K562 (cell line): Measurements from ENCODE around the gene NOCT. TPM values are rescaled to one million over a fixed set of nuclear protein-coding genes. Genes with fewer than 3 reads are reported as not detected.

Experiments used
- ARHGAP35 ChIP-seq: fragments of 450-650 bp; IDR thresholded peaks from 2 replicates; pipeline ENCODE4 v1.6.1; 2018; ENCODE audit not compliant: partially characterized antibody
- CBFA2T2 ChIP-seq: fragments of 450-650 bp; conservative IDR thresholded peaks from 2 replicates; pipeline ENCODE4 v1.6.1; 2017; ENCODE audit warnings: mild to moderate bottlenecking
- CHD4 ChIP-seq: fragments of 200-600 bp; sonication (generic); IDR thresholded peaks from 3 replicates; pipeline ENCODE4 v1.6.1; 2012; ENCODE audit warnings: low read depth, mild to moderate bottlenecking, mixed read lengths, low read length, inconsistent platforms; ENCODE audit not compliant: insufficient read depth, insufficient replicate concordance, poor library complexity, severe bottlenecking
- GABPB2 ChIP-seq: fragments of 250-450 bp; sonication (Bioruptor Pico); conservative IDR thresholded peaks from 2 replicates; pipeline ENCODE4 v1.5.1; 2021; ENCODE audit warnings: mild to moderate bottlenecking
- HLTF ChIP-seq: fragments of 450-650 bp; IDR thresholded peaks from 2 replicates; pipeline ENCODE4 v1.6.1; 2016
- NFE2L1 ChIP-seq: fragments of 450-650 bp; IDR thresholded peaks from 2 replicates; pipeline ENCODE4 v1.6.1; 2016; ENCODE audit warnings: missing genetic modification characterization, low read depth, mild to moderate bottlenecking, missing compliant biosample characterization, moderate library complexity, borderline replicate concordance
- PCBP1 ChIP-seq: fragments of 200-400 bp; formaldehyde crosslinking; IDR thresholded peaks from 2 replicates; pipeline ENCODE4 v1.6.1; 2018; ENCODE audit warnings: mild to moderate bottlenecking, low read depth, low read length; ENCODE audit not compliant: poor library complexity, severe bottlenecking
- PHF21A ChIP-seq: fragments of 450-650 bp; IDR thresholded peaks from 2 replicates; pipeline ENCODE4 v1.6.1; 2017; ENCODE audit warnings: low read depth, borderline replicate concordance
- RFX1 ChIP-seq: fragments of 450-650 bp; IDR thresholded peaks from 2 replicates; pipeline ENCODE4 v1.6.1; 2016; ENCODE audit warnings: mild to moderate bottlenecking, moderate library complexity
- SNRNP70 ChIP-seq: fragments of 200-400 bp; formaldehyde crosslinking; optimal IDR thresholded peaks from 2 replicates; pipeline ENCODE3; 2017; ENCODE audit warnings: low read depth, low read length
- TRIM24 ChIP-seq, 2 experiments: fragments of 450-650 bp; IDR thresholded peaks; 2 replicates each; pipeline ENCODE4 v1.6.1; 2016
- XRCC4 ChIP-seq: IDR thresholded peaks from one replicate; pipeline ENCODE4 v1.6.1; 2011; ENCODE audit not compliant: insufficient read depth, insufficient read length; ENCODE audit errors: extremely low read depth
- ZNF76 ChIP-seq: fragments of 250-450 bp; sonication (Bioruptor Pico); IDR thresholded peaks from 2 replicates; pipeline ENCODE4 v1.4.0; 2020; ENCODE audit warnings: mild to moderate bottlenecking, moderate library complexity, borderline replicate concordance
- ZNF79 ChIP-seq: fragments of 250-450 bp; sonication (Bioruptor Pico); IDR thresholded peaks from 2 replicates; pipeline ENCODE4 v1.4.0; 2020; ENCODE audit warnings: low read depth, mild to moderate bottlenecking, moderate library complexity
- polyA plus RNA-seq, 8 experiments: library from polyadenylated mRNA; depleted of rRNA in 4 of 8; stranded (reverse) in 5 of 8; unstranded in 3 of 8; fragments of >200 nt; fragmentation: Nextera tagmentation in 2 of 8; fragmentation: Illumina TruSeq in 1 of 8; extraction: Ambion mirVana in 2 of 8; extraction: Trizol in 1 of 8; gene quantifications; 2 replicates each; pipeline versions ENCODE4 v1.2.1 to v1.2.3, GENCODE V29; 2011 to 2014; ENCODE audit warnings: inconsistent platforms in 1 of 8, missing spikeins in 1 of 8
- total RNA-seq, 7 experiments: library from RNA; depleted of rRNA in 6 of 7; stranded (reverse); fragments of >200 nt in 6 of 7; fragmentation: Illumina TruSeq in 2 of 7; extraction: Trizol in 2 of 7; gene quantifications; 2 replicates each; pipeline versions ENCODE4 v1.2.1 to v1.2.3, GENCODE V29; 2011 to 2021; ENCODE audit warnings: low replicate concordance in 1 of 7
- TF ChIP-seq, protein P1 (sequence below): fragments of 450-650 bp; conservative IDR thresholded peaks from 2 replicates; pipeline ENCODE4 v1.6.1; 2016; ENCODE audit warnings: missing genetic modification characterization, low read depth, mild to moderate bottlenecking, missing compliant biosample characterization, moderate library complexity
- TF ChIP-seq, protein P2 (sequence below): sonication (generic); formaldehyde crosslinking; IDR thresholded peaks from 2 replicates; pipeline ENCODE4 v1.9.0; 2022; ENCODE audit warnings: mild to moderate bottlenecking, missing genetic modification reagents
- TF ChIP-seq, protein P3 (sequence below): fragments of 450-650 bp; formaldehyde crosslinking; IDR thresholded peaks from 2 replicates; pipeline ENCODE4 v1.4.0; 2022; ENCODE audit warnings: mild to moderate bottlenecking, moderate library complexity
- TF ChIP-seq, protein P4 (sequence below): fragments of 200-800 bp; sonication (Bioruptor generic); IDR thresholded peaks from 2 replicates; pipeline ENCODE4 v1.6.1; 2017; ENCODE audit warnings: missing genetic modification characterization, missing compliant biosample characterization
- TF ChIP-seq, protein P5 (sequence below): sonication (generic); formaldehyde crosslinking; IDR thresholded peaks from 2 replicates; pipeline ENCODE4 v1.4.0; 2020; ENCODE audit warnings: mild to moderate bottlenecking, missing genetic modification reagents
- TF ChIP-seq, protein P6 (sequence below): fragments of 250-450 bp; sonication (Bioruptor Pico); IDR thresholded peaks from 2 replicates; pipeline ENCODE4 v1.8.0; 2022; ENCODE audit warnings: moderate library complexity, mild to moderate bottlenecking, inconsistent platforms

Gene NOCT
- total and polyA plus RNA-seq, 9 of the 15 experiments (the other 6 are each of a cell fraction or from before 2014, with no cell fraction given), result 1.3 to 20.2 (median 11.1) TPM

DNA sequence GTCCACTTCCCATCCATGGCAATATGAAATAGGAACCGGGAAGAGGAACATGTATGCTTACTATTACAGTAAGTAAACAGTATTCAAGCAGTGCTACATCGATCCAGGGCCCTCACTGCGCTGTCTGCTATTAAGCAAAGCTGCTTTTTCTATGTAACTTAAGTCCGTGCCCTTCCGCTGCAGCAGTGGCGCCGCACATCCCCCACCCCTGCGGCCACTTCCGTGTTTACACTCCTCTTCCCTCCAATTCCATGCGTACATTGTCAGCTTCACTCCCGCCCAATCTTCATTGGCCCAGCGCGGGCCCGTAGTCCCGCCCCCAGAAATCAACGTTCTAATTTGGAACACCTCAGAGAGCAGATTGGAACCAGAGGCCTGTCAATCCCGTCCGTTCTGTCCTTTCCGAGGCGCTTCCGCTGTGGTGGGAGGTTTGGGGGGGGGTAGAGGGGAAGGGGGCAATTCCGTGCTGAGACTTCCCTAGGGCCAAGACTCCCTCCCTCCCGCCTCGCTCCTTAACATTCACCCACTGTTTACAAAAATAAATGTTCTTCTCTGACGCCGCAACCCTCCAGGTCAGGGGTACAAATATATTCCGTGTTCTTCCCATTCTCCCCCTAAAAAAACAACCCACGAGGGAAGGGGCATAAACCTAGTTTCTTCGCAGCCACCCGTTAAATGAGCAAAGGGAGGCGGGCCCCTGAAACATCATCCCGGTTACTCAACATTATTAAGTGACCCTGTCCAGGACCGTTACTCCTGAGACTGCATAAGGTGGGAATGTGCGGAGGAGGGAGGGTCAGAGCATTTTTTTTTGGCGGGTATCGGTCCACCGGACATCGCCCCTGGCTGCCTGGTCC, 67.4 kb downstream of the NOCT start (continued):
- TF ChIP-seq CHD4 (no peak), PHF21A (no peak), ZNF79 (CRISPR knock-in tag) (no peak), SNRNP70 (no peak), GABPB2 (no peak), RFX1 (no peak), HLTF (no peak), ARHGAP35 (no peak), CBFA2T2 (no peak), XRCC4 (no peak), NFE2L1 (no peak), PCBP1 (peak; percentile 41), TRIM24 (IDR thresholded peaks at IDR 0.05) (peak; percentile 69 to 76), ZNF76 (CRISPR knock-in tag) (no peak)
- TF ChIP-seq, protein P1, sequence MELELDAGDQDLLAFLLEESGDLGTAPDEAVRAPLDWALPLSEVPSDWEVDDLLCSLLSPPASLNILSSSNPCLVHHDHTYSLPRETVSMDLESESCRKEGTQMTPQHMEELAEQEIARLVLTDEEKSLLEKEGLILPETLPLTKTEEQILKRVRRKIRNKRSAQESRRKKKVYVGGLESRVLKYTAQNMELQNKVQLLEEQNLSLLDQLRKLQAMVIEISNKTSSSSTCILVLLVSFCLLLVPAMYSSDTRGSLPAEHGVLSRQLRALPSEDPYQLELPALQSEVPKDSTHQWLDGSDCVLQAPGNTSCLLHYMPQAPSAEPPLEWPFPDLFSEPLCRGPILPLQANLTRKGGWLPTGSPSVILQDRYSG (tag), result no peak
- TF ChIP-seq, protein P2, sequence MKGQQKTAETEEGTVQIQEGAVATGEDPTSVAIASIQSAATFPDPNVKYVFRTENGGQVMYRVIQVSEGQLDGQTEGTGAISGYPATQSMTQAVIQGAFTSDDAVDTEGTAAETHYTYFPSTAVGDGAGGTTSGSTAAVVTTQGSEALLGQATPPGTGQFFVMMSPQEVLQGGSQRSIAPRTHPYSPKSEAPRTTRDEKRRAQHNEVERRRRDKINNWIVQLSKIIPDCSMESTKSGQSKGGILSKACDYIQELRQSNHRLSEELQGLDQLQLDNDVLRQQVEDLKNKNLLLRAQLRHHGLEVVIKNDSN (CRISPR knock-in tag), result no peak
- TF ChIP-seq, protein P3, sequence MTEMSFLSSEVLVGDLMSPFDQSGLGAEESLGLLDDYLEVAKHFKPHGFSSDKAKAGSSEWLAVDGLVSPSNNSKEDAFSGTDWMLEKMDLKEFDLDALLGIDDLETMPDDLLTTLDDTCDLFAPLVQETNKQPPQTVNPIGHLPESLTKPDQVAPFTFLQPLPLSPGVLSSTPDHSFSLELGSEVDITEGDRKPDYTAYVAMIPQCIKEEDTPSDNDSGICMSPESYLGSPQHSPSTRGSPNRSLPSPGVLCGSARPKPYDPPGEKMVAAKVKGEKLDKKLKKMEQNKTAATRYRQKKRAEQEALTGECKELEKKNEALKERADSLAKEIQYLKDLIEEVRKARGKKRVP (CRISPR knock-in tag), result peak; percentile 33; the same call in 1 of the 2 replicates
- TF ChIP-seq, protein P4, sequence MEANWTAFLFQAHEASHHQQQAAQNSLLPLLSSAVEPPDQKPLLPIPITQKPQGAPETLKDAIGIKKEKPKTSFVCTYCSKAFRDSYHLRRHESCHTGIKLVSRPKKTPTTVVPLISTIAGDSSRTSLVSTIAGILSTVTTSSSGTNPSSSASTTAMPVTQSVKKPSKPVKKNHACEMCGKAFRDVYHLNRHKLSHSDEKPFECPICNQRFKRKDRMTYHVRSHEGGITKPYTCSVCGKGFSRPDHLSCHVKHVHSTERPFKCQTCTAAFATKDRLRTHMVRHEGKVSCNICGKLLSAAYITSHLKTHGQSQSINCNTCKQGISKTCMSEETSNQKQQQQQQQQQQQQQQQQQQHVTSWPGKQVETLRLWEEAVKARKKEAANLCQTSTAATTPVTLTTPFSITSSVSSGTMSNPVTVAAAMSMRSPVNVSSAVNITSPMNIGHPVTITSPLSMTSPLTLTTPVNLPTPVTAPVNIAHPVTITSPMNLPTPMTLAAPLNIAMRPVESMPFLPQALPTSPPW (CRISPR knock-in tag), result peak; percentile 98
- TF ChIP-seq, protein P5, sequence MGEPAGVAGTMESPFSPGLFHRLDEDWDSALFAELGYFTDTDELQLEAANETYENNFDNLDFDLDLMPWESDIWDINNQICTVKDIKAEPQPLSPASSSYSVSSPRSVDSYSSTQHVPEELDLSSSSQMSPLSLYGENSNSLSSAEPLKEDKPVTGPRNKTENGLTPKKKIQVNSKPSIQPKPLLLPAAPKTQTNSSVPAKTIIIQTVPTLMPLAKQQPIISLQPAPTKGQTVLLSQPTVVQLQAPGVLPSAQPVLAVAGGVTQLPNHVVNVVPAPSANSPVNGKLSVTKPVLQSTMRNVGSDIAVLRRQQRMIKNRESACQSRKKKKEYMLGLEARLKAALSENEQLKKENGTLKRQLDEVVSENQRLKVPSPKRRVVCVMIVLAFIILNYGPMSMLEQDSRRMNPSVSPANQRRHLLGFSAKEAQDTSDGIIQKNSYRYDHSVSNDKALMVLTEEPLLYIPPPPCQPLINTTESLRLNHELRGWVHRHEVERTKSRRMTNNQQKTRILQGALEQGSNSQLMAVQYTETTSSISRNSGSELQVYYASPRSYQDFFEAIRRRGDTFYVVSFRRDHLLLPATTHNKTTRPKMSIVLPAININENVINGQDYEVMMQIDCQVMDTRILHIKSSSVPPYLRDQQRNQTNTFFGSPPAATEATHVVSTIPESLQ (CRISPR knock-in tag), result no peak
- TF ChIP-seq, protein P6, sequence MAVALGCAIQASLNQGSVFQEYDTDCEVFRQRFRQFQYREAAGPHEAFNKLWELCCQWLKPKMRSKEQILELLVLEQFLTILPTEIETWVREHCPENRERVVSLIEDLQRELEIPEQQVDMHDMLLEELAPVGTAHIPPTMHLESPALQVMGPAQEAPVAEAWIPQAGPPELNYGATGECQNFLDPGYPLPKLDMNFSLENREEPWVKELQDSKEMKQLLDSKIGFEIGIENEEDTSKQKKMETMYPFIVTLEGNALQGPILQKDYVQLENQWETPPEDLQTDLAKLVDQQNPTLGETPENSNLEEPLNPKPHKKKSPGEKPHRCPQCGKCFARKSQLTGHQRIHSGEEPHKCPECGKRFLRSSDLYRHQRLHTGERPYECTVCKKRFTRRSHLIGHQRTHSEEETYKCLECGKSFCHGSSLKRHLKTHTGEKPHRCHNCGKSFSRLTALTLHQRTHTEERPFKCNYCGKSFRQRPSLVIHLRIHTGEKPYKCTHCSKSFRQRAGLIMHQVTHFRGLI (CRISPR knock-in tag), result no peak
